Nucleus accumbens (tissue), 56 donors: ENCODE measurements around the gene METTL2A.
A peak's percentile ranks its signal among the peaks of the same experiment; 100 is the strongest.
"Not testable (repeated sequence)": the region's sequence is repeated elsewhere in the genome, so short reads cannot be mapped to it uniquely, and the experiment has no call there.

Source experiments
- DNase-seq, 56 donors: peaks; one replicate each; lab custom pipeline; 2025; lab: John Stamatoyannopoulos, UW

Gene METTL2A, protein sequence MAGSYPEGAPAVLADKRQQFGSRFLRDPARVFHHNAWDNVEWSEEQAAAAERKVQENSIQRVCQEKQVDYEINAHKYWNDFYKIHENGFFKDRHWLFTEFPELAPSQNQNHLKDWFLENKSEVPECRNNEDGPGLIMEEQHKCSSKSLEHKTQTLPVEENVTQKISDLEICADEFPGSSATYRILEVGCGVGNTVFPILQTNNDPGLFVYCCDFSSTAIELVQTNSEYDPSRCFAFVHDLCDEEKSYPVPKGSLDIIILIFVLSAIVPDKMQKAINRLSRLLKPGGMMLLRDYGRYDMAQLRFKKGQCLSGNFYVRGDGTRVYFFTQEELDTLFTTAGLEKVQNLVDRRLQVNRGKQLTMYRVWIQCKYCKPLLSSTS

GRCh38 chr17:62423647-62424461 is at the start of gene METTL2A:
Gene METTL2A, plus strand, starts transcription at chr17:62423897. Its CDS starts 6 bp downstream, at chr17:62423903.
- peak in 55 of 56 donors; percentile 9 to 92 (median 68) for DNase-seq

- no peak for DNase-seq
Measured at GRCh38 chr17:62380253-62380652, 43.4 kb upstream of the METTL2A start, which contains the start of gene EFCAB3. Gene EFCAB3, plus strand, starts transcription at chr17:62380553. Its CDS starts 2,427 bp downstream, at chr17:62382980.

DNA sequence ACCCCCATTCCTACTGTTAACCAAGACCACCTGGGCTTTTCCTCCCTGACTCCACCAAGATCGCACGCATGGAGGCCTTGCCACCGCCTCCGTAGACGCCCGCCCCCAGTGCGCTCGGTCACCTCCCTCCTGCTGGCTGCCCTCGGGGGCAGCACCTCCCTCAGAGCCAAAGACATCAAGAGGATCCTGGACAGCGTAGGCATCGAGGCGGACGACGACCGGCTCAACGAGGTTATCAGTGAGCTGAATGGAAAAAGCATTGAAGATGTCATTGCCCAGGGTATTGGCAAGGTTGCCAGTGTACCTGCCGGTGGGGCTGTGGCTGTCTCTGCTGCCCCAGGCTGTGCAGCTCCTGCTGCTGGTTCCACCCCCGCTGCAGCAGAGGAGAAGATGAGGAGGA is 42.1 kb upstream of the METTL2A start:
- DNase-seq: no peak

DNA sequence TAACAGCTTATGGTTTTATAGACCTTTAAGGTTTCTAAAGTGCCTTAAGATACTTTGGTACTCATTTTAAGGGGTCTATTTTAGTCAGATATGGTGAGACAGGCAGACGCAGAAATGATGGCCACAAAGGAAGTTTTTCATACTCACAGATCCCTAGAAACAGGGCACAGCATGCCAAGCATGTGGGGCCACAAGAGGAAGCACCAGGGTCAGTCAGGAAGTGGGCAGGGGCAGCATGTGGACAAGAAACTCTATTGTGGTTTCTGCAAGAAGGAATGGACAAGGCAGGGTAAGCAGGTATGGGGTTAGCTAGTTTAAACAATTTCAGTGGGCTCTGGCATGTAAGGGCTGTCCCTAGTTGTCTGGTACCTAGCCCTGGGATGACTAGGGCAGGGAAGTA is 34.8 kb upstream of the METTL2A start:
- DNase-seq: no peak

- no peak for DNase-seq
Measured at GRCh38 chr17:62392908-62393307, 30.8 kb upstream of the METTL2A start.

DNA sequence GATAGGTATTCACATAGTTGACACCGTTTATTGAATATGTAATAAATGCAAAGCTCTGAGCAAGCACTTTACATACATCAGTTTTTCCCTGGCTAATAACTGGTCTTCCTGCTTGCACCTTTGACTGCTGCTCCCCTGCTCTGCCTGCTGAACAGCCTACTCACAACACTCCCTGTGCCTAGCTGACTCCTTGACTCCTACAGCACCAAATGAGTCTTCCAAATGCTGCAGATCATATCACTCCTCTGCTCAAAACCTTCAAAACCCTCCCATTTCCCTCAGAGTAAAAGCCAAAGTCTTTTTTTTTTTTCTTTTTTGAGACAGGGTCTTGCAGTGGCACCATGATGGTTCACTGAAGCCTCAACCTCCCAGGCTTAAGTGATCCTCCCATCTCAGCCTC is 24.8 kb upstream of the METTL2A start:
- DNase-seq: no peak

DNA sequence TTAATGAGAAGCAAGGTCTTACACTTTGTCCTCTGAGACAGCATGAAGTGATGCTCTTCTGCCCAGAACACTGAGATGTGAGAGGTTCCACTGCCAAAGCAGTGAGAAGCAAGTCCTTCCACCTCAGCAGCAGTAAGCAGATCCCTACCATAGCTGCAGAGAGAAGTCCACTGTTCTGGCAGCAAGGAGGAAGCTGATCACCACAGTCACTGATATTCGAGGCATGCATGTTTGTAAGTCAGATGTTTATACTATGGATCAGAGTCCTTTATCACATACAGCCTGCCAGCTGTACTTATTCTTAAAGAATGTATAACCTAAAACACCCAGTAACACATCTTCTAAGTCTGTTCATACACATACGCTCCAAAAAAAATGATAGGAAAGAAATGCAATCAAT is 18.2 kb upstream of the METTL2A start:
- DNase-seq: no peak

DNA sequence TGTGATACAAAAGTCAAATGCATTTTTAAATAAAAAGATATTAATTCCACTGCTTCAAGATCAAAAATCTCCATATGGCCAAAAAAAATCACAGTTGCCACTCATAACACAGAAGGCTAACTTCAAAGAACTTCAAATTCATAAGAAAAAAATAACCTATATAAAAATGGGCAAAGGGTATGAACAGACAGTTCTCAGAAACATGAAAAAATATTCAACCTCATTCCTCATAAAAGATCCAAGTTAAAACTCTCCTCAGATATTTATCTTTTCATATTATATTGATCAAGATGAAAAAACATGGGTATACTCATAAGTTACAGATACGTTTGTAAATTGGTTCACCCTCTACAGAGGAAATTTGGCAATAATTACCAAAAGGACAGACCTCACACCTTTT is 10.6 kb upstream of the METTL2A start:
- not testable (repeated sequence) for DNase-seq

- not testable (repeated sequence) for DNase-seq
Measured at GRCh38 chr17:62426214-62426613, 2.5 kb downstream of the METTL2A start.

GRCh38 chr17:62435251-62435650 is 11.6 kb downstream of the METTL2A start:
- not testable (repeated sequence) for DNase-seq

DNA sequence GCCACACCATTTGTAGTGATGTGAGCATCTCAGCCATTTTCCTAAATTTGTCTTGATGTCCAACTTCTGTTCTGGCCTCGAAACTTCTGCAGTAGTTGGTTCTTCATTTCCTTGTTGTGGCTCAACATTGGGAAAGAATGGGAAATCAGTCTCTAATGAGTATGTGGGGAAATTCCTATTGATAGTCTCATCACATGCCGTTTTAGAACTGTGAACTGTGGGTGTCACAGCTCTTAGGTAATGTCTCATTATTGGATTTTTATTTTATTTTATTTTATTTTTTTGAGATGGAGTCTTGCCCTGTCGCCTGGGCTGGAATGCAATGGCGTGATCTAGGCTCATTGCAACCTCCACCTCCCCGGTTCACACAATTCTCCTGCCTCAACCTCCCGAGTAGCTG is 17.5 kb downstream of the METTL2A start:
- not testable (repeated sequence) for DNase-seq

GRCh38 chr17:62444063-62444462 is 20.4 kb downstream of the METTL2A start:
- no peak for DNase-seq

DNA sequence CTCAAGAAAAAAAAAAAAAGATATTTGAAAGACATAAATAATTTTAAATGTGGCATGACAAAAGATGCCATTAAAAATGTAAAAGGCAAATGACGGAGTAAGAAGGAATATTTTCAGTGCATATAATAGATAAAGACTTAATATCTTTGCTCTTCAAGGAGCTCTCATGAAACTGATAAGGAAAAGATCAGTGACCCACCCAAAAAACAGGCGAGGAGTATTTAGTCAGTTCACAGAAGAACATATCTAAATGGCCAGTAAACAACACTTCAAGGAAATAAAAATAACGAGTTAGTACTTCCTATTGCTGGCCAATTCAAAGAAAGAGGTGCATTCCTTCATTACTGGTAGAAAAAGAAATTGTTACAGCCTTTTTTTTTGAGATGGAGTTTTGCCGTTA is 22.1 kb downstream of the METTL2A start:
- not testable (repeated sequence) for DNase-seq

GRCh38 chr17:62452195-62452594 is 28.5 kb downstream of the METTL2A start:
- DNase-seq: not testable (repeated sequence)

DNA sequence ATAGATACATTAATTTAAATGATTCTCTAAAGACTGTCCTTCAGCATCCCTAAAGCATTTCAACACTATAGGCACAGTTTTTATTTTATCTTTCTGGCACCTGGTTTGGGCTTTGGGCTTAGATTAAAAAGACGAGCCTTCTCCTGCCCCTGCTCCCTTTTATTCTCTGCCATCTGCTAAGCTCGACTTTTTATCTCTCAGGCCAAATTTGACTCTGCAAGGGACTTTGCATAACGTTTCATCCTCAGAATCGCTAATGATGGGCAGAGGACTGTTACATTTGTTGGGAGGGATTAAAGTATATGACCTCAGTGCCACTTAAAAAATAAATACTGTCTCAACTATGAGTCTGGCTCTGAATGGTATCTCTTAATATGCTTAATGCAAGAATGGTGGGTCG is 29.3 kb downstream of the METTL2A start:
- DNase-seq: not testable (repeated sequence)

GRCh38 chr17:62453656-62454055 is 30.0 kb downstream of the METTL2A start:
- not testable (repeated sequence) for DNase-seq

DNA sequence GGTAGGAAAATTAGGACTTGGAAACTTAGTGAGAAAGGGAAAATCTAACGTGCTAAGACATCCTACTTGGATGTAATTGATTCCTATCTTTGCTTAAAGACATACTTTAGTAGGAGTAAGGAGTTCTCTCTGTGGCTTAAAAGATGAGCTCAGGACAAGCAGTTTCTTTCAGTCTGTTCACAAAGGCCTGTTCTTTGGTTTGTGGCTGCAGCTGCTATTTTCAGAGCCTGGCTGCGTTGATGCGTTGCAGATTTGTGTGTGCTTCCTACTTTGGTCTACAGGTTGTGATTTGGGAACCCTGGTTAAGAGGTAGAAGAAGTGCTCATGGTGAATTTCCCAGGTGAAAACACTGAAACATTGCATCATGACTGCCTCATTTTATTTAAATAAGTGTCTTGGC is 30.4 kb downstream of the METTL2A start:
- DNase-seq: peak in 4 of 56 donors; percentile 1 to 8 (median 6)

GRCh38 chr17:62456016-62456415 is 32.3 kb downstream of the METTL2A start:
- DNase-seq: no peak

GRCh38 chr17:62458483-62458882 is 34.8 kb downstream of the METTL2A start:
- not testable (repeated sequence) for DNase-seq

- DNase-seq: not testable (repeated sequence)
Measured at GRCh38 chr17:62464422-62464821, 40.7 kb downstream of the METTL2A start.

GRCh38 chr17:62465271-62465670 is 41.6 kb downstream of the METTL2A start:
- not testable (repeated sequence) for DNase-seq
